Measurements from ENCODE around the gene DEFB115. TPM values are rescaled to one million over a fixed set of nuclear protein-coding genes. Genes with fewer than 3 reads are reported as not detected.

Gene DEFB115
- total RNA-seq, 1 donor = not detected

- Histone ChIP-seq H3K9me3 (ENCODE audit: low read depth, low read length) (no peaks in the 10 kb centered on the region), H4K20me1 (ENCODE audit: insufficient read depth, low read length) (no peaks in the 10 kb centered on the region), H3K36me3 (ENCODE audit: insufficient read depth, low read length) (no peaks in the 10 kb centered on the region), H3K27me3 (ENCODE audit: insufficient read depth, low read length) (no peaks in the 10 kb centered on the region), H3K4me2 (ENCODE audit: insufficient read depth, low read length) (no peak within 1 kb of the TSS), H3K79me2 (ENCODE audit: insufficient read depth, low read length) (no peaks in the 10 kb centered on the region), H3K4me3 (ENCODE audit: insufficient read depth, low read length) (no peak within 1 kb of the TSS), H2AFZ (ENCODE audit: low read length) (no peak within 1 kb of the TSS), H3K4me1 (ENCODE audit: insufficient read depth, low read length) (no peaks in the 10 kb centered on the region), H3K27ac (ENCODE audit: low read depth, low read length) (no peak within 1 kb of the TSS)
- TF ChIP-seq CTCF (IDR thresholded peaks at IDR 0.05; ENCODE audit: extremely low read depth, low read depth, low read length) = no peak
- no peak for DNase-seq (ENCODE audit: insufficient read length, low spot score, missing footprints)
These were observed 51.2 kb downstream of the DEFB115 start, which contains the start of gene DEFB116 for GRCh38 chr20:31308535-31309162. TSS of gene DEFB116 (minus strand) at chr20:31308585. CDS start at chr20:31308585, 0 bp downstream.

Other genes with a start within 250 kb of the DEFB115 start
- gene DEFB116, start 50.9 kb downstream of the DEFB115 start, total RNA-seq = not detected in 2 replicates
- not detected in 2 replicates for gene DEFB118, start 110.9 kb downstream of the DEFB115 start, total RNA-seq
- gene DEFB119, start 132.9 kb downstream of the DEFB115 start, total RNA-seq = not detected in 2 replicates
- gene DEFB121, start 148.6 kb downstream of the DEFB115 start, total RNA-seq = not detected in 2 replicates
- not detected in 2 replicates for gene DEFB123, start 183.0 kb downstream of the DEFB115 start, total RNA-seq
- not detected in 2 replicates for gene DEFB124, start 217.5 kb downstream of the DEFB115 start, total RNA-seq
- gene REM1, start 217.6 kb downstream of the DEFB115 start, total RNA-seq = 0.29 TPM in 1 of 2 replicates, not detected in the other